ENCODE measurements around the gene SHKBP1.
A peak's percentile ranks its signal among the peaks of the same experiment; 100 is the strongest.
"Not testable (repeated sequence)": the region's sequence is repeated elsewhere in the genome, so short reads cannot be mapped to it uniquely, and the experiment has no call there.

The SHKBP1 gene

GRCh38 chr19:40556953-40557530, 19.6 kb upstream of the SHKBP1 start:
- no peak for DNase-seq (ENCODE audit: low read depth)

- no peak for DNase-seq (ENCODE audit: low read depth)
Measured at GRCh38 chr19:40559394-40559793, 17.3 kb upstream of the SHKBP1 start.

GRCh38 chr19:40560092-40560507, 16.6 kb upstream of the SHKBP1 start:
- DNase-seq (ENCODE audit: low read depth), result no peak

GRCh38 chr19:40561947-40562346, 14.7 kb upstream of the SHKBP1 start:
- no peak for DNase-seq (ENCODE audit: low read depth)

- not testable (repeated sequence) for DNase-seq (ENCODE audit: low read depth)
Measured at GRCh38 chr19:40564535-40564934, 12.1 kb upstream of the SHKBP1 start.

- no peak for DNase-seq (ENCODE audit: low read depth)
Measured at GRCh38 chr19:40565355-40565754, 11.3 kb upstream of the SHKBP1 start.

- DNase-seq (ENCODE audit: low read depth), result no peak
Measured at GRCh38 chr19:40565910-40566495, 10.7 kb upstream of the SHKBP1 start.

GRCh38 chr19:40567040-40567749, 9.5 kb upstream of the SHKBP1 start:
- no peak for DNase-seq (ENCODE audit: low read depth)

- DNase-seq (ENCODE audit: low read depth), result no peak
Measured at GRCh38 chr19:40567750-40568494, 8.8 kb upstream of the SHKBP1 start.

- peak; percentile 98 for DNase-seq (ENCODE audit: low read depth)
Measured at GRCh38 chr19:40570313-40571004, 6.2 kb upstream of the SHKBP1 start.

- no peak for DNase-seq (ENCODE audit: low read depth)
Measured at GRCh38 chr19:40571005-40571318, 5.7 kb upstream of the SHKBP1 start.

GRCh38 chr19:40571831-40572495, 4.7 kb upstream of the SHKBP1 start:
- no peak for DNase-seq (ENCODE audit: low read depth)

- DNase-seq (ENCODE audit: low read depth), result no peak
Measured at GRCh38 chr19:40575326-40575725, 1.3 kb upstream of the SHKBP1 start.

GRCh38 chr19:40576151-40576584, 505 bp upstream of the SHKBP1 start:
- no peak for DNase-seq (ENCODE audit: low read depth)

GRCh38 chr19:40578442-40578908, 1.8 kb downstream of the SHKBP1 start:
- no peak for DNase-seq (ENCODE audit: low read depth)

- DNase-seq (ENCODE audit: low read depth), result no peak
Measured at GRCh38 chr19:40580619-40581018, 3.9 kb downstream of the SHKBP1 start.

GRCh38 chr19:40581531-40581930, 4.9 kb downstream of the SHKBP1 start:
- no peak for DNase-seq (ENCODE audit: low read depth)

GRCh38 chr19:40582467-40582866, 5.8 kb downstream of the SHKBP1 start:
- DNase-seq (ENCODE audit: low read depth), result no peak

- DNase-seq (ENCODE audit: low read depth), result no peak
Measured at GRCh38 chr19:40583283-40583682, 6.6 kb downstream of the SHKBP1 start.

GRCh38 chr19:40584007-40584406, 7.3 kb downstream of the SHKBP1 start:
- DNase-seq (ENCODE audit: low read depth), result no peak

- DNase-seq (ENCODE audit: low read depth), result peak; percentile 47
Measured at GRCh38 chr19:40585241-40585981, 8.7 kb downstream of the SHKBP1 start.
